B cell (primary cell): ENCODE data around the gene CCDC87. TPM values are rescaled to one million over a fixed set of nuclear protein-coding genes. Genes with fewer than 3 reads are reported as not detected.
A peak's percentile ranks its signal among the peaks of the same experiment; 100 is the strongest.

Experiments used
- ATAC-seq: fragments of 200-7000 bp; cut with Tn5 transposase; one replicate; pipeline ENCODE4 v1.10.0; 2021; ENCODE audit warnings: low read depth, mild to moderate bottlenecking, moderate number of reproducible peaks, moderate library complexity
- CTCF ChIA-PET: fragments of 350-600 bp; sonication (Branson Sonifier 250); formaldehyde crosslinking; loops from one replicate; lab custom pipeline; 2021; ENCODE audit warnings: antibody characterized with exemption, inconsistent platforms; lab: Charles Lee
- POLR2A ChIA-PET: fragments of 350-600 bp; sonication (Branson Sonifier 250); formaldehyde crosslinking; loops from one replicate; lab custom pipeline; 2021; ENCODE audit warnings: antibody characterized with exemption; lab: Charles Lee
- DNase-seq: peaks from one replicate; pipeline ENCODE4 v3.0.0; 2013
- H2AFZ ChIP-seq: 2 replicates; pipeline ENCODE4 v1.6.1; 2012; ENCODE audit warnings: mild to moderate bottlenecking, low read depth, low read length; ENCODE audit not compliant: insufficient read depth, poor library complexity, severe bottlenecking
- H3K27ac ChIP-seq, 2 donors: 1 replicate in 1 of 2; 2 replicates in 1 of 2; pipeline ENCODE4 v1.5.1; 2012 to 2013; ENCODE audit warnings: low read length in 2 of 2, mild to moderate bottlenecking in 2 of 2, moderate library complexity in 1 of 2
- H3K27me3 ChIP-seq, 4 experiments: fragments of 200-600 bp in 1 of 4; sonication (generic) in 1 of 4; replicated peaks in 1 of 4; 1 replicate in 2 of 4; 2 replicates in 2 of 4; pipeline versions ENCODE4 v1.6.1 to v1.7.0; 2013 to 2016; ENCODE audit warnings: low read length in 3 of 4, mild to moderate bottlenecking in 2 of 4, mixed read lengths in 1 of 4, moderate library complexity in 1 of 4; ENCODE audit not compliant: insufficient read depth in 4 of 4, control insufficient read depth in 3 of 4; ENCODE audit errors: control extremely low read depth in 1 of 4
- H3K36me3 ChIP-seq, 2 experiments: replicated peaks in 1 of 2; 1 replicate in 1 of 2; 2 replicates in 1 of 2; pipeline versions ENCODE4 v1.6.1 to v1.7.1; 2013; ENCODE audit warnings: low read length in 1 of 2; ENCODE audit not compliant: insufficient read depth in 2 of 2, control insufficient read depth in 1 of 2; ENCODE audit errors: control extremely low read depth in 1 of 2, extremely low read depth in 1 of 2
- H3K4me1 ChIP-seq, 2 donors: fragments of 200-600 bp in 1 of 2; sonication (generic) in 1 of 2; 1 replicate in 1 of 2; 2 replicates in 1 of 2; pipeline versions ENCODE4 v1.5.1 to v1.6.1; 2013 to 2017; ENCODE audit warnings: low read length in 2 of 2; ENCODE audit not compliant: control insufficient read depth in 2 of 2, insufficient read depth in 2 of 2
- H3K4me2 ChIP-seq: replicated peaks from 2 replicates; pipeline ENCODE3; 2012; ENCODE audit warnings: mild to moderate bottlenecking, low read depth, low read length; ENCODE audit not compliant: poor library complexity, severe bottlenecking
- H3K4me3 ChIP-seq, 5 experiments: fragments of 200-600 bp in 1 of 5; sonication (generic) in 1 of 5; 1 replicate in 3 of 5; 2 replicates in 2 of 5; pipeline versions ENCODE4 v1.5.1 to v1.7.0; 2011 to 2016; ENCODE audit warnings: low read length in 4 of 5, mild to moderate bottlenecking in 4 of 5, low read depth in 2 of 5, control low read depth in 1 of 5, moderate library complexity in 1 of 5; ENCODE audit not compliant: insufficient read depth in 1 of 5; ENCODE audit errors: control extremely low read depth in 1 of 5, extremely low read depth in 1 of 5
- H3K79me2 ChIP-seq: fragments of 200-600 bp; sonication (generic); one replicate; pipeline ENCODE4 v1.6.0; 2016; ENCODE audit warnings: low read length; ENCODE audit not compliant: control insufficient read depth, insufficient read depth
- H3K9ac ChIP-seq: fragments of 200-600 bp; sonication (generic); 2 replicates; pipeline ENCODE4 v1.6.1; 2017; ENCODE audit warnings: mild to moderate bottlenecking, low read length, moderate library complexity
- H3K9me3 ChIP-seq, 3 donors: one replicate each; pipeline versions ENCODE4 v1.6.1 to v1.7.1; 2013; ENCODE audit warnings: low read length in 2 of 3; ENCODE audit not compliant: control insufficient read depth in 2 of 3, insufficient read depth in 1 of 3; ENCODE audit errors: control extremely low read depth in 1 of 3
- H4K20me1 ChIP-seq: 2 replicates; pipeline ENCODE4 v1.6.0; 2012; ENCODE audit warnings: mild to moderate bottlenecking, low read length; ENCODE audit not compliant: insufficient read depth, control insufficient read depth, poor library complexity, severe bottlenecking
- H3K27ac Mint-ChIP-seq: one replicate; pipeline ENCODE4 v1.8.0; 2021; ENCODE audit warnings: mixed read lengths
- H3K27me3 Mint-ChIP-seq: one replicate; pipeline ENCODE4 v1.8.0; 2021; ENCODE audit warnings: mixed read lengths
- H3K4me1 Mint-ChIP-seq: one replicate; pipeline ENCODE4 v1.8.0; 2021; ENCODE audit warnings: mixed read lengths
- H3K4me3 Mint-ChIP-seq: one replicate; pipeline ENCODE4 v1.8.0; 2021; ENCODE audit warnings: mixed read lengths
- H3K9me3 Mint-ChIP-seq: one replicate; pipeline ENCODE4 v1.8.0; 2022; ENCODE audit warnings: mixed read lengths; ENCODE audit not compliant: insufficient read depth
- CTCF ChIP-seq: fragments of 200-600 bp; IDR thresholded peaks from one replicate; pipeline ENCODE4 v1.8.0; 2022; ENCODE audit warnings: antibody characterized with exemption, mild to moderate bottlenecking
- EZH2 ChIP-seq: IDR thresholded peaks from 2 replicates; pipeline ENCODE4 v1.6.1; 2012; ENCODE audit warnings: borderline replicate concordance, low read depth, mild to moderate bottlenecking, moderate library complexity, low read length; ENCODE audit not compliant: insufficient read depth, poor library complexity, severe bottlenecking
- WGBS: methylation state at CpG from one replicate; pipeline ENCODE4 v1.1.5; 2013; ENCODE audit warnings: missing lambda C conversion rate; ENCODE audit not compliant: insufficient coverage; 5-methylcytosine and 5-hydroxymethylcytosine counted together
- intact Hi-C: fragments of 100-400 bp; cut with micrococcal nuclease; formaldehyde crosslinking; loops from one replicate; pipeline ENCODE4 v1.10.0; 2022
- polyA plus RNA-seq: library from polyadenylated mRNA; depleted of rRNA; stranded (reverse); fragments of >200 nt; gene quantifications from 2 replicates; pipeline ENCODE4 v1.2.3, GENCODE V29; 2012
- total RNA-seq, 2 donors: library from RNA; stranded (reverse); fragments of 120-200 nt in 1 of 2; gene quantifications; 1 replicate in 1 of 2; 2 replicates in 1 of 2; pipeline versions ENCODE4 v1.2.3 to v1.2.4, GENCODE V29; 2013 to 2022

CCDC87 gene
- total and polyA plus RNA-seq, 2 donors (not counting 1 experiment from before 2014, with no cell fraction given): 0.39 TPM; not detected in 1

- peak within 1 kb of the TSS; percentile 79 to 95 (median 88) for H3K4me3 ChIP-seq
- H3K9me3 Mint-ChIP-seq: no peaks in the 10 kb centered on the region
- H3K9me3 ChIP-seq: no peaks in the 10 kb centered on the region
- H2AFZ ChIP-seq: peak within 1 kb of the TSS; percentile 74
- WGBS: under 1% methylated on average over 59 of the region's 63 CpGs
- peak within 1 kb of the TSS; percentile 89 for H3K4me2 ChIP-seq
- H3K79me2 ChIP-seq: peaks cover 98% of the 10 kb centered on the region
- H3K27me3 Mint-ChIP-seq: no peaks in the 10 kb centered on the region
- peak; percentile 10 for TF ChIP-seq CTCF
- no peak for TF ChIP-seq EZH2
- H3K27me3 ChIP-seq: no peaks in the 10 kb centered on the region
- intact Hi-C loops: loop anchor here (1.0 to 2.0 kb wide), 7 partner anchors 22 to 230 kb away; partner anchors contain the start of genes CCDC87, CCS, DPP3 and RBM14
- POLR2A ChIA-PET: interaction anchor here (0.6 to 3.4 kb wide), 25 partner anchors 10 to 1859 kb away, joined by 3 to 53 read pairs (median 5); partner anchors contain the start of genes CCDC87, CCS, DPP3 and PELI3
- peak; percentile 92 for ATAC-seq
- H4K20me1 ChIP-seq: peaks cover 69% of the 10 kb centered on the region
- H3K4me3 Mint-ChIP-seq: peak within 1 kb of the TSS; percentile 99
- H3K36me3 ChIP-seq: peaks cover 4 to 47% of the 10 kb centered on the region in 2 experiments
- H3K9ac ChIP-seq: peak within 1 kb of the TSS; percentile 87
- H3K27ac ChIP-seq: peak within 1 kb of the TSS; percentile 77 to 87
- DNase-seq: peak; percentile 99
- peaks cover 63% of the 10 kb centered on the region for H3K4me1 Mint-ChIP-seq
- peaks cover 49 to 54% of the 10 kb centered on the region in 2 donors for H3K4me1 ChIP-seq
- CTCF ChIA-PET: interaction anchor here (0.6 to 5.5 kb wide), 19 partner anchors 14 to 200 kb away, joined by 3 to 54 read pairs (median 4); partner anchors contain the start of genes CCDC87, CCS, DPP3 and MRPL11
- peak within 1 kb of the TSS; percentile 96 for H3K27ac Mint-ChIP-seq
Observed at GRCh38 chr11:66638177-66639065, 45.6 kb upstream of the CCDC87 start, which contains the start of gene RBM4. TSS of gene RBM4 (plus strand) at chr11:66638703. CDS start at chr11:66639712, 1,009 bp downstream.
